ENCODE results near the gene ATP5F1C.

- TF ChIP-seq TAF1 (IDR thresholded peaks at IDR 0.05; ENCODE audit: borderline replicate concordance, insufficient read depth, low read length) = no peak
- TF ChIP-seq, protein P1, sequence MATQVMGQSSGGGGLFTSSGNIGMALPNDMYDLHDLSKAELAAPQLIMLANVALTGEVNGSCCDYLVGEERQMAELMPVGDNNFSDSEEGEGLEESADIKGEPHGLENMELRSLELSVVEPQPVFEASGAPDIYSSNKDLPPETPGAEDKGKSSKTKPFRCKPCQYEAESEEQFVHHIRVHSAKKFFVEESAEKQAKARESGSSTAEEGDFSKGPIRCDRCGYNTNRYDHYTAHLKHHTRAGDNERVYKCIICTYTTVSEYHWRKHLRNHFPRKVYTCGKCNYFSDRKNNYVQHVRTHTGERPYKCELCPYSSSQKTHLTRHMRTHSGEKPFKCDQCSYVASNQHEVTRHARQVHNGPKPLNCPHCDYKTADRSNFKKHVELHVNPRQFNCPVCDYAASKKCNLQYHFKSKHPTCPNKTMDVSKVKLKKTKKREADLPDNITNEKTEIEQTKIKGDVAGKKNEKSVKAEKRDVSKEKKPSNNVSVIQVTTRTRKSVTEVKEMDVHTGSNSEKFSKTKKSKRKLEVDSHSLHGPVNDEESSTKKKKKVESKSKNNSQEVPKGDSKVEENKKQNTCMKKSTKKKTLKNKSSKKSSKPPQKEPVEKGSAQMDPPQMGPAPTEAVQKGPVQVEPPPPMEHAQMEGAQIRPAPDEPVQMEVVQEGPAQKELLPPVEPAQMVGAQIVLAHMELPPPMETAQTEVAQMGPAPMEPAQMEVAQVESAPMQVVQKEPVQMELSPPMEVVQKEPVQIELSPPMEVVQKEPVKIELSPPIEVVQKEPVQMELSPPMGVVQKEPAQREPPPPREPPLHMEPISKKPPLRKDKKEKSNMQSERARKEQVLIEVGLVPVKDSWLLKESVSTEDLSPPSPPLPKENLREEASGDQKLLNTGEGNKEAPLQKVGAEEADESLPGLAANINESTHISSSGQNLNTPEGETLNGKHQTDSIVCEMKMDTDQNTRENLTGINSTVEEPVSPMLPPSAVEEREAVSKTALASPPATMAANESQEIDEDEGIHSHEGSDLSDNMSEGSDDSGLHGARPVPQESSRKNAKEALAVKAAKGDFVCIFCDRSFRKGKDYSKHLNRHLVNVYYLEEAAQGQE (IDR thresholded peaks at IDR 0.05; ENCODE audit: insufficient read depth in 1 of 2, low read depth in 2 of 2, low read length in 2 of 2) = no peak
- no peak for TF ChIP-seq POLR2AphosphoS5 (IDR thresholded peaks at IDR 0.05; ENCODE audit: low read depth, low read length)
- TF ChIP-seq SIN3A (IDR thresholded peaks at IDR 0.05; ENCODE audit: borderline replicate concordance, insufficient read depth, low read length) = no peak
- TF ChIP-seq FOXP2 (optimal IDR thresholded peaks at IDR 0.05; ENCODE audit: borderline replicate concordance, extremely low read depth, extremely low read length, insufficient read depth) = no peak
Observed at GRCh38 chr10:7855205-7855604, 67.2 kb downstream of the ATP5F1C start.

Measured in PFSK-1 (cell line).